K562 (cell line): Measurements from ENCODE around the gene CD19. TPM values are rescaled to one million over a fixed set of nuclear protein-coding genes. Genes with fewer than 3 reads are reported as not detected.

Experiments used
- ATAC-seq: fragments of 200-7000 bp; cut with Tn5 transposase; 3 replicates; pipeline ENCODE4 v1.9.1; 2020; ENCODE audit warnings: moderate library complexity
- BruUV-seq: library from RNA; stranded (reverse); fragments of 400-500 nt; replicated peaks from 2 replicates; lab custom pipeline; 2021; lab: Mats Ljungman, UMichigan
- CTCF ChIA-PET: fragments of 300-600 bp; formaldehyde crosslinking; extraction: SDS; loops from one replicate; lab custom pipeline; 2021; ENCODE audit warnings: low intra/inter-chr PET ratio; lab: Yijun Ruan, JAX
- POLR2A ChIA-PET: fragments of 300-600, 350-650 bp; sonication (Branson Sonifier 250); formaldehyde crosslinking; extraction: SDS; loops from one replicate; lab custom pipeline; 2021; ENCODE audit warnings: antibody characterized with exemption, inconsistent platforms; lab: Yijun Ruan, JAX
- DNase-seq, 4 experiments: peaks; one replicate each; pipeline versions ENCODE4 v3.0.0 to v3.0.0-alpha.2; 2011 to 2018; ENCODE audit warnings: low spot score in 3 of 4, mixed read lengths in 3 of 4; ENCODE audit errors: extremely low read depth in 1 of 4
- FAIRE-seq: peaks from 2 replicates; lab custom pipeline; 2011; peaks lifted over from hg19 to GRCh38; lab: Jason Lieb, UNC
- H2AFZ ChIP-seq: 2 replicates; pipeline ENCODE4 v1.6.0; 2011; ENCODE audit warnings: low read depth, low read length, control low read depth, inconsistent platforms
- H3K27ac ChIP-seq: fragments of 200-600 bp; 3 replicates; pipeline ENCODE4 v1.8.0; 2011; ENCODE audit warnings: low read depth, mild to moderate bottlenecking, control low read depth, inconsistent platforms, low read length, moderate library complexity, mixed read lengths; ENCODE audit errors: extremely low read depth
- H3K27me3 ChIP-seq, 2 experiments: fragments of 300-600 bp in 1 of 2; 2 replicates in 1 of 2; 3 replicates in 1 of 2; pipeline versions ENCODE4 v1.6.0 to v1.8.0; 2011; ENCODE audit warnings: inconsistent platforms in 2 of 2, low read length in 2 of 2, mild to moderate bottlenecking in 1 of 2, mixed read lengths in 1 of 2, moderate library complexity in 1 of 2; ENCODE audit not compliant: control insufficient read depth in 2 of 2, insufficient read depth in 2 of 2
- H3K36me3 ChIP-seq: fragments of 300-600 bp; 3 replicates; pipeline ENCODE4 v1.8.0; 2011; ENCODE audit warnings: mild to moderate bottlenecking, low read length, inconsistent platforms; ENCODE audit not compliant: control insufficient read depth, insufficient read depth
- H3K4me1 ChIP-seq, 2 experiments: fragments of 200-600 bp in 1 of 2; replicated peaks in 1 of 2; 2 replicates in 1 of 2; 3 replicates in 1 of 2; pipeline versions ENCODE4 v1.5.1 to v1.8.0; 2011; ENCODE audit warnings: inconsistent platforms in 2 of 2, low read length in 2 of 2, mild to moderate bottlenecking in 1 of 2, mixed read lengths in 1 of 2, moderate library complexity in 1 of 2; ENCODE audit not compliant: control insufficient read depth in 2 of 2, insufficient read depth in 2 of 2
- H3K4me2 ChIP-seq: 2 replicates; pipeline ENCODE4 v1.6.1; 2011; ENCODE audit warnings: low read length, control low read depth, inconsistent platforms, mixed read lengths; ENCODE audit not compliant: insufficient read depth
- H3K4me3 ChIP-seq: fragments of 200-600 bp; sonication (generic), shearing (Covaris generic); 2 replicates; pipeline ENCODE4 v1.5.1; 2016; ENCODE audit warnings: control low read depth, inconsistent platforms
- H3K79me2 ChIP-seq: fragments of 200-600 bp; 3 replicates; pipeline ENCODE4 v1.8.0; 2011; ENCODE audit warnings: low read length, inconsistent platforms; ENCODE audit not compliant: control insufficient read depth, insufficient read depth
- H3K9ac ChIP-seq, 2 experiments: 2 replicates each; pipeline versions ENCODE4 v1.6.0 to v1.6.1; 2011; ENCODE audit warnings: low read depth in 2 of 2, low read length in 2 of 2, control low read depth in 1 of 2, inconsistent platforms in 1 of 2, mild to moderate bottlenecking in 1 of 2, mixed read lengths in 1 of 2; ENCODE audit not compliant: insufficient read depth in 1 of 2
- H3K9me1 ChIP-seq: one replicate; pipeline ENCODE4 v1.6.0; 2011; ENCODE audit warnings: inconsistent platforms, mild to moderate bottlenecking, low read length, moderate library complexity; ENCODE audit not compliant: control insufficient read depth, insufficient read depth
- H3K9me3 ChIP-seq: replicated peaks from 2 replicates; pipeline ENCODE4 v1.5.1; 2011; ENCODE audit warnings: low read depth, low read length, inconsistent platforms; ENCODE audit not compliant: control insufficient read depth, insufficient read depth
- H4K20me1 ChIP-seq: replicated peaks from 2 replicates; pipeline ENCODE4 v1.6.1; 2011; ENCODE audit warnings: low read length, inconsistent platforms, mixed read lengths; ENCODE audit not compliant: control insufficient read depth, insufficient read depth
- ARID2 ChIP-seq: fragments of 450-650 bp; IDR thresholded peaks from 2 replicates; pipeline ENCODE4 v1.6.1; 2017; ENCODE audit warnings: antibody characterized with exemption, mild to moderate bottlenecking
- BRCA1 ChIP-seq, 2 experiments: fragments of 450-650 bp in 1 of 2; sonication (generic) in 1 of 2; formaldehyde crosslinking in 1 of 2; IDR thresholded peaks; 2 replicates each; pipeline versions ENCODE4 v1.5.0 to v1.6.1; 2017 to 2020; ENCODE audit warnings: mild to moderate bottlenecking in 1 of 2, missing genetic modification reagents in 1 of 2
- CBFA2T2 ChIP-seq: fragments of 450-650 bp; conservative IDR thresholded peaks from 2 replicates; pipeline ENCODE4 v1.6.1; 2017; ENCODE audit warnings: mild to moderate bottlenecking
- DEAF1 ChIP-seq: fragments of 450-650 bp; formaldehyde crosslinking; IDR thresholded peaks from 2 replicates; pipeline ENCODE4 v1.4.0; 2020; ENCODE audit warnings: mild to moderate bottlenecking, moderate library complexity
- E2F5 ChIP-seq: sonication (generic); formaldehyde crosslinking; IDR thresholded peaks from 2 replicates; pipeline ENCODE4 v1.8.0; 2022; ENCODE audit warnings: mild to moderate bottlenecking, missing genetic modification reagents
- ETV1 ChIP-seq: fragments of 450-650 bp; conservative IDR thresholded peaks from 2 replicates; pipeline ENCODE4 v1.6.1; 2016; ENCODE audit warnings: missing genetic modification characterization, control low read depth, low read depth, missing compliant biosample characterization
- HDGF ChIP-seq: fragments of 450-650 bp; IDR thresholded peaks from 2 replicates; pipeline ENCODE4 v1.6.1; 2016
- NCOA4 ChIP-seq: fragments of 450-650 bp; IDR thresholded peaks from 2 replicates; pipeline ENCODE4 v1.6.1; 2018; ENCODE audit warnings: mild to moderate bottlenecking; ENCODE audit not compliant: partially characterized antibody
- NFRKB ChIP-seq: fragments of 450-650 bp; IDR thresholded peaks from 2 replicates; pipeline ENCODE4 v1.6.1; 2016; ENCODE audit warnings: low read depth
- NRF1 ChIP-seq, 2 experiments: fragments of 450-650 bp; IDR thresholded peaks in 1 of 2; conservative IDR thresholded peaks in 1 of 2; 2 replicates each; pipeline ENCODE4 v1.6.1; 2014; ENCODE audit warnings: mild to moderate bottlenecking in 2 of 2
- PATZ1 ChIP-seq: fragments of 250-450 bp; sonication (Bioruptor Pico); IDR thresholded peaks from 2 replicates; pipeline ENCODE4 v1.5.0; 2020; ENCODE audit warnings: mild to moderate bottlenecking, borderline replicate concordance
- RHOXF2B ChIP-seq: fragments of 250-450 bp; sonication (Bioruptor Pico); conservative IDR thresholded peaks from 2 replicates; pipeline ENCODE4 v1.5.1; 2021
- TFAP4 ChIP-seq: sonication (generic); formaldehyde crosslinking; IDR thresholded peaks from 2 replicates; pipeline ENCODE4 v1.8.0; 2022; ENCODE audit warnings: missing genetic modification reagents, mild to moderate bottlenecking, moderate library complexity, borderline replicate concordance
- ZBTB26 ChIP-seq: fragments of 450-650 bp; formaldehyde crosslinking; IDR thresholded peaks from 2 replicates; pipeline ENCODE4 v1.4.0; 2022; ENCODE audit warnings: missing genetic modification characterization
- ZBTB9 ChIP-seq: fragments of 450-650 bp; formaldehyde crosslinking; IDR thresholded peaks from 2 replicates; pipeline ENCODE4 v1.4.0; 2020; ENCODE audit warnings: mild to moderate bottlenecking, moderate library complexity
- WGBS: fragments of 100-300 bp; shearing (Covaris generic); methylation state at CpG from one replicate; pipeline ENCODE4 v1.1.6; 2016; ENCODE audit warnings: low coverage, mixed read lengths; ENCODE audit not compliant: insufficient coverage; ENCODE audit errors: missing lambda C conversion rate; 5-methylcytosine and 5-hydroxymethylcytosine counted together
- in situ Hi-C: fragments of 300-500 bp; cut with MboI; formaldehyde crosslinking; loops from 4 replicates; pipeline ENCODE4 v1.15.0; 2018; ENCODE audit warnings: inconsistent platforms, mixed read lengths
- intact Hi-C: fragments of 100-400 bp; cut with micrococcal nuclease; formaldehyde crosslinking; loops from 2 replicates; pipeline ENCODE4 v1.14.2; 2022
- polyA plus RNA-seq, 8 experiments: library from polyadenylated mRNA; depleted of rRNA in 4 of 8; stranded (reverse) in 5 of 8; unstranded in 3 of 8; fragments of >200 nt; fragmentation: Nextera tagmentation in 2 of 8; fragmentation: Illumina TruSeq in 1 of 8; extraction: Ambion mirVana in 2 of 8; extraction: Trizol in 1 of 8; gene quantifications; 2 replicates each; pipeline versions ENCODE4 v1.2.1 to v1.2.3, GENCODE V29; 2011 to 2014; ENCODE audit warnings: inconsistent platforms in 1 of 8, missing spikeins in 1 of 8
- total RNA-seq, 7 experiments: library from RNA; depleted of rRNA in 6 of 7; stranded (reverse); fragments of >200 nt in 6 of 7; fragmentation: Illumina TruSeq in 2 of 7; extraction: Trizol in 2 of 7; gene quantifications; 2 replicates each; pipeline versions ENCODE4 v1.2.1 to v1.2.3, GENCODE V29; 2011 to 2021; ENCODE audit warnings: low replicate concordance in 1 of 7

The CD19 gene
- total and polyA plus RNA-seq, 9 of the 15 experiments (the other 6 are each of a cell fraction or from before 2014, with no cell fraction given) = 0.27 to 3.7 (median 2.0) TPM; not detected in 1

GRCh38 chr16:28904828-28905227, 26.9 kb upstream of the CD19 start:
- 90% methylated on average over 13 of the region's 16 CpGs for WGBS
- intact Hi-C loops (no loop called here), in situ Hi-C loops (no loop called here)
- no TSS peak for BruUV-seq
- Histone ChIP-seq H3K9me1 (peaks cover 4% of the 10 kb centered on the region), H3K79me2 (no peaks in the 10 kb centered on the region), H3K36me3 (no peaks in the 10 kb centered on the region), H3K9ac (0 out of 4 replicates have a peak overlapping the region, but pooled peaks of 1 of the 2 experiments have one; percentile 35), H3K9me3 (no peaks in the 10 kb centered on the region), H2AFZ (no peak overlapping the region), H4K20me1 (no peaks in the 10 kb centered on the region), H3K4me2 (no peak overlapping the region), H3K4me1 (peaks cover 0 to 28% of the 10 kb centered on the region in 2 experiments; a peak in 2 of 5 replicates), H3K27ac (no peak overlapping the region), H3K27me3 (no peaks in the 10 kb centered on the region), H3K4me3 (no peak overlapping the region)
- DNase-seq (no peak), ATAC-seq (no peak), FAIRE-seq (no peak)
- ChIA-PET POLR2A (no interaction called here), CTCF (no interaction called here)
- TF ChIP-seq RHOXF2B (CRISPR knock-in tag) (no peak), ARID2 (no peak), HDGF (no peak), NRF1 (conservative IDR thresholded peaks at IDR 0.05 in 1 of 2, IDR thresholded peaks at IDR 0.05 in 1 of 2) (no peak), ZBTB9 (CRISPR knock-in tag) (no peak), E2F5 (CRISPR knock-in tag) (no peak), BRCA1 (IDR thresholded peaks at IDR 0.05) (no peak), BRCA1 (CRISPR knock-in tag; IDR thresholded peaks at IDR 0.05) (no peak), CBFA2T2 (no peak), NCOA4 (no peak), DEAF1 (CRISPR knock-in tag) (no peak), ZBTB26 (CRISPR knock-in tag) (no peak), PATZ1 (CRISPR knock-in tag) (no peak), TFAP4 (CRISPR knock-in tag) (no peak), ETV1 (no peak), NFRKB (no peak)
